IPS-NIHi7 (cell line): ENCODE measurements around the gene PPP1R3A.
"Not testable (repeated sequence)": the region's sequence is repeated elsewhere in the genome, so short reads cannot be mapped to it uniquely, and the experiment has no call there.

Source experiments
- DNase-seq: peaks from one replicate; pipeline ENCODE4 v3.0.0; 2012; ENCODE audit warnings: mixed read lengths; ENCODE audit errors: extremely low spot score

Gene PPP1R3A, protein sequence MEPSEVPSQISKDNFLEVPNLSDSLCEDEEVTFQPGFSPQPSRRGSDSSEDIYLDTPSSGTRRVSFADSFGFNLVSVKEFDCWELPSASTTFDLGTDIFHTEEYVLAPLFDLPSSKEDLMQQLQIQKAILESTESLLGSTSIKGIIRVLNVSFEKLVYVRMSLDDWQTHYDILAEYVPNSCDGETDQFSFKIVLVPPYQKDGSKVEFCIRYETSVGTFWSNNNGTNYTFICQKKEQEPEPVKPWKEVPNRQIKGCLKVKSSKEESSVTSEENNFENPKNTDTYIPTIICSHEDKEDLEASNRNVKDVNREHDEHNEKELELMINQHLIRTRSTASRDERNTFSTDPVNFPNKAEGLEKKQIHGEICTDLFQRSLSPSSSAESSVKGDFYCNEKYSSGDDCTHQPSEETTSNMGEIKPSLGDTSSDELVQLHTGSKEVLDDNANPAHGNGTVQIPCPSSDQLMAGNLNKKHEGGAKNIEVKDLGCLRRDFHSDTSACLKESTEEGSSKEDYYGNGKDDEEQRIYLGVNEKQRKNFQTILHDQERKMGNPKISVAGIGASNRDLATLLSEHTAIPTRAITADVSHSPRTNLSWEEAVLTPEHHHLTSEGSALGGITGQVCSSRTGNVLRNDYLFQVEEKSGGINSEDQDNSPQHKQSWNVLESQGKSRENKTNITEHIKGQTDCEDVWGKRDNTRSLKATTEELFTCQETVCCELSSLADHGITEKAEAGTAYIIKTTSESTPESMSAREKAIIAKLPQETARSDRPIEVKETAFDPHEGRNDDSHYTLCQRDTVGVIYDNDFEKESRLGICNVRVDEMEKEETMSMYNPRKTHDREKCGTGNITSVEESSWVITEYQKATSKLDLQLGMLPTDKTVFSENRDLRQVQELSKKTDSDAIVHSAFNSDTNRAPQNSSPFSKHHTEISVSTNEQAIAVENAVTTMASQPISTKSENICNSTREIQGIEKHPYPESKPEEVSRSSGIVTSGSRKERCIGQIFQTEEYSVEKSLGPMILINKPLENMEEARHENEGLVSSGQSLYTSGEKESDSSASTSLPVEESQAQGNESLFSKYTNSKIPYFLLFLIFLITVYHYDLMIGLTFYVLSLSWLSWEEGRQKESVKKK

GRCh38 chr7:113918946-113919345, at the start of gene PPP1R3A:
PPP1R3A (minus strand) TSS chr7:113919009; CDS start chr7:113918996, 13 bp downstream.
- peak; percentile 18 for DNase-seq

GRCh38 chr7:113963356-113963755, 44.5 kb upstream of the PPP1R3A start:
- no peak for DNase-seq

DNA sequence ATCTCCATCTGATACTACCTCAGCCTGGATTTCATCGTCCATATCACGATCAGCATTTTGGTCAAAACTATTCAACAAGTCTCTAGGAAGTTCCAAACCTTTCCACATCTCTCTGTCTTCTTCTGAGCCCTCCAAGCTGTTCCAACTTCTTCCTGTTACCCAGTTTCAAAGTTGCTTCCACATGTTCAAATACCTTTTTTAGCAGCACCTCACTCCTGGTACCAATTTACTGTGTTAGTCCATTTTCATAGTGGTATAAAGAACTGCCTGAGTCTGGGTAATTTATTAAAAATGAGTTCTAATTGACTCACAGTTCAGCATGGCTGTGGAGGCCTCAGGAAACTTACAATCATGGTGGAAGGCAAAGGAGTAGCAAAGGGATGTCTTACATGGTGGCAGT, 41.1 kb upstream of the PPP1R3A start:
- DNase-seq, result no peak

DNA sequence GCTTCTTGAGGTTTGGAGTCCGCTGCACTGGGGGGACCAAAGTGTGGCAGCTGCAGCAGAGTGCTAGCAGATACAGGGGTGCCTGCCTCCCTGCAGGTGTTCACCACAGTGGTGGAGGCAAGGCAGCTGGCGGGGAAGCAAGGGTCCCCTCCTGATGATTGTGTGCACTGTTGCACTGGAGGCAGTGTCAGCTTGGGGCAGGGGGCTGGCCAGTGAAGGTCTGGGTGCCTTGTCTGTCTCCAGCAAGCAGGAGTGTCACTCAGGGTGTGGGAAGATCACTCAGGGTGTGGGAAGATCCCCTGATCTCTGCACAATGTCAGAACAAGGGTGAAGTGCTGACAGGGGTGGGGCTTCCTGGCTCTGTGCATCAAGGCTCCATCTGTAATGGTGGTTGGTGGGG, 36.3 kb upstream of the PPP1R3A start:
- DNase-seq, result no peak

DNA sequence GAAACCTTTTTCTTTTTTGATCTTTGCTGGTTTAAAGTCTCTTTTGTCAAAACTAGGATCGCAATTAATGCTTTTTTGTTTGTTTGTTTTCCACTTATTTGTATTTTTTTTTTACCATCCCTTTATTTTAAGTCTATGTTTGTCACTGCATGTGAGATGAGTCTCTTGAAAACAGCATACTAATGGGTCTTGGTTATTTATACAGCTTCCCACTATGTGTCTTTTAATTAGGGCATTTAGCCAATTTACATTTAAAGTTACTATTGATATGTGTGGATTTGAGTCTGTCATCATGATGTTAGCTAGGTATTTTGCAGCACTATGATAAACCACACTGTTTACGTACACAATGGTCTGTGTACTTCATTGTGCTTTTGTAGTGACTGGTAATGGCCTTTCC, 34.7 kb upstream of the PPP1R3A start:
- DNase-seq, result no peak

- no peak for DNase-seq
These were observed 26.5 kb upstream of the PPP1R3A start for GRCh38 chr7:113945018-113945938.

GRCh38 chr7:113936982-113937381, 18.2 kb upstream of the PPP1R3A start:
- no peak for DNase-seq

DNA sequence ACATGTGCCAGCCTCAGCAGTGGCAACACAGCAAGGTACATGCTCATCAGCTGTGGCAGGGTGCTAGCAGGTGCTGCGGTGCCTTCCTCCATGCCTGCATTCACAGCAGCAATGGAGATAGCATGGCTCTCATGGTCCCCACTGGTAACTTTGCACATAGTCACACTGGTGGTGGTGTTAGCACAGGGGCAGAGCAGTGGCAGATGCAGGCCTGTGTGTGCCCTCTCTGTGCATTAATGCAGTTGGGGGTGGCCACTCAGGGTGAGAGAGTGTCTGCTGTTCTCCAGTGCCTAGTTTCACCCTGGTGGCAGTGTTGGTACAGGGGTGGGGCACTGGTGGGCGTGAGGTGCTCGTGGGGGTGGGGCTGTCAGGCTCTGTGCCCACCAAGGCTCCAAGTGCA, 17.7 kb upstream of the PPP1R3A start:
- DNase-seq, result no peak

GRCh38 chr7:113929389-113929788, 10.6 kb upstream of the PPP1R3A start:
- not testable (repeated sequence) for DNase-seq

DNA sequence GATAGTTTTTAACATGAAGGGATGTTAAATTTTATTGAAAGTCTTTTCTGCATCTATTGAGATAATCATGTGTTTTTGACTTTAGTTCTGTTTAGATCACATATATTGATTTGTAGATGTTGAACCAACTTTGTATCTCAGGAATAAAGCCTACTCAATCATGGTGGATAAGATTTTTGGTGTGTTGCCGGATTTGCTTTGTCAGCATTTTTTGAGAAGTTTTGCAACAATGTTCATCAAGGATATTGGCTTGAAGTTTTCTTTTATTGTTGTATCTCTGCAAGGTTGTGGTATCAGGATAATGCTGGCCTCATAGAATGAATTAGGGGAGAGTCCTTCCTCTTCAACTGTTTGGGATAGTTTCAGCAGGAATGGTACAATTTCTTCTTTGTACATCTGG, 9.3 kb upstream of the PPP1R3A start:
- DNase-seq, result no peak

DNA sequence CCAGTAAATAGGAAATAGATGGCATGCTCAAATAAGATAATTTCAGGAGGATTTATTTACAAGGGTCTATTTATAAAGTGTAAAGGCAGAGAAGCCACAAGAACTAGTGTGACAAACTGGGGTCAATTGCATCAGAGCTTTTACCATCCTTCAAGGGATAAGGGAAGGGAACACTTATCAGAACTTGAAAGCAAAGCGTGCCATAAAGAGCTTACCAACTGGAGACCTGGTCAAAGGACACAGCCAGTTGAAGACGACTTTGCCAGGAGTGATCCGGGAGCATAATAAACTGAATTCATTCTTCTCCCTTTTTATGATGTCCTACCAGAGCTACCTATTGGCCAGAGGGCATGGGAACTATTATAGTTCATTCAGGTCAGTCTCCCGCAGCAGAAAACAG, 3.2 kb upstream of the PPP1R3A start:
- no peak for DNase-seq

DNA sequence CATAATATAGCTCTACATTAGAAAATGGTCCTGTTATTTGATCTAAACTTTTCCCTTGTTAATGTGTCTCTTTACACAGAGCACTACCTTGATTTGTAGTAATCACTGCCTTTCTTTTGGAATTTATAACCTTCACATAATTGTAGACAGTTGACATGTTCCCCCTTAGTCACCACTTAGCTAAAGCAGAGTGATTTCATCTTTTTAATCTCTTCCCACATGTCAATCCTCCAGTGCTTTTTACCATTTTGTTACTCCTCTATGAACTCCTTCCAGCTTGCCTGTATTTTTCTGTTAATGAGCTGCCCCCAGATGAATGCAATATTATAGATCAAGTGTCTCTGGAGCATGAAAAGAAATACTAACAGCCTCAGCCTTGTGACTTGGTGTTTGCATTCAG, 2.6 kb upstream of the PPP1R3A start:
- no peak for DNase-seq

- DNase-seq, result no peak
These were observed 969 bp downstream of the PPP1R3A start for GRCh38 chr7:113917840-113918239.

- no peak for DNase-seq
These were observed 2.9 kb downstream of the PPP1R3A start for GRCh38 chr7:113915956-113916355.

DNA sequence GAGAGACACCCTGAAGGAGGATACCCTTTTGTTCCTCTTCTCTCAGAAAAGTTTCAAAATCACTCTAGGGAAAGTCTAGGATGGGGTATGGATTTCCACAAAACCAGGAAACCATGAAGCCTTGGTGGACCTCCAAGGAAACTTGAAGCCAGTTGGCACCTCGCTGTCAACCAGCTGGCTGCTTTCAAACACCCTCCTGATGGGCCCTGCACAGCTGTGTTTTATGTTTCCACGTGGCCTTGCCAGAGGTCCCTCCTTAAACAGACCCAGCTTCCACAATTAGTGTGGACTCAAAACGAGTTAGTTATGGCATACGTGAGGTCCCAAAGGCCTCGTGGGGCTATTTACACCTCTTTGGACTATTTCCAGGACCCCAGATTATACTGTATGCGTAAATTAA, 5.9 kb downstream of the PPP1R3A start:
- DNase-seq, result no peak

GRCh38 chr7:113907617-113908016, 11.2 kb downstream of the PPP1R3A start:
- no peak for DNase-seq

- DNase-seq, result no peak
These were observed 14.3 kb downstream of the PPP1R3A start for GRCh38 chr7:113904521-113904920.

GRCh38 chr7:113892818-113893217, 26.0 kb downstream of the PPP1R3A start:
- DNase-seq, result no peak

DNA sequence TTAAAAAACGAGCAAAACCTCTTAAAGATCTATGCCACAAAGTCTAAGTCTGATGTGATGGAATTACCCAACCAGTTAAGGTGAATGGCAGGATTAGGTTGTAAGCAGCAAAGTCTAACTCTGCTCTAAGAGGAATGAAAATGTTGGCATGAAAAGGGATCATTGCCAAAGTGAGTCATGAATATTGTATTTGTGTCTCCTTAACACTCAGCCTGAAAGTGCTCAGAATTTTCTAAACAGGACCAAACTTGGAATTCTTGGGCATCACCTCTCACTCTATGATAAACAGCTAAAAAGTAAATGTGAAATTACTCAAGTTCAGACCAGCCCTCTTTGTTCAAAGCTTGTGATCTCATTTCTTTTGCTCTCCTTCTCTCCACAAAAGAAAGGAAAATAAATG, 27.0 kb downstream of the PPP1R3A start:
- no peak for DNase-seq

DNA sequence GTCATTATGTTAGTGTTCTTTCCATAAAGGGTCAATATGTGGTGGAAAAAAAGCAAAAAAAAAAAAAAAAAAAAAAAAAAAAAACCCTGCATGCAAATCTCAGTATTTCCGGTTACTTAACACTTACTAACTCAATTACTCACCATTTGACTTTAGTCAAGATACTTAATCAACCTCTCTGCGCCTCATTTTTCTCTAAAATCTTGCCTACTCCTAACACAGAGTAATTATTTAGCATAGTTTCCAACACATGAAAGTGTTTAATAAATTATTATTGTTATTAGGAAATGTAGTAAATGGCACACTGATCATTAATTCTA, 27.8 kb downstream of the PPP1R3A start:
- DNase-seq, result no peak

GRCh38 chr7:113890331-113891030, 28.3 kb downstream of the PPP1R3A start:
- no peak for DNase-seq
